DMS114 treated with DMSO at 0.1 percent for 48 hours (cell line): ENCODE measurements around the gene RFX8.

Source experiments
- DNase-seq: peaks from one replicate; lab custom pipeline; 2025; ENCODE audit not compliant: unreplicated experiment; lab: John Stamatoyannopoulos, UW

RFX8 gene

GRCh38 chr2:101383016-101383541, 91.8 kb downstream of the RFX8 start:
- DNase-seq, result no peak

GRCh38 chr2:101382442-101382841, 92.5 kb downstream of the RFX8 start:
- DNase-seq, result no peak

- DNase-seq, result no peak
These were observed 94.5 kb downstream of the RFX8 start for GRCh38 chr2:101380376-101380775.

- no peak for DNase-seq
These were observed 95.8 kb downstream of the RFX8 start for GRCh38 chr2:101379091-101379490.

GRCh38 chr2:101375653-101376052, 99.3 kb downstream of the RFX8 start:
- DNase-seq, result no peak

GRCh38 chr2:101374821-101375561, 99.9 kb downstream of the RFX8 start:
- no peak for DNase-seq

- DNase-seq, result no peak
These were observed 102.1 kb downstream of the RFX8 start for GRCh38 chr2:101372792-101373191.

- no peak for DNase-seq
These were observed 103.3 kb downstream of the RFX8 start for GRCh38 chr2:101371636-101372035.

GRCh38 chr2:101369100-101369499, 105.8 kb downstream of the RFX8 start:
- DNase-seq, result no peak

- no peak for DNase-seq
These were observed 106.5 kb downstream of the RFX8 start for GRCh38 chr2:101368376-101368775.

GRCh38 chr2:101367508-101367907, 107.4 kb downstream of the RFX8 start:
- no peak for DNase-seq

GRCh38 chr2:101364878-101365277, 110.0 kb downstream of the RFX8 start:
- no peak for DNase-seq

GRCh38 chr2:101362777-101363176, 112.1 kb downstream of the RFX8 start:
- DNase-seq, result no peak

- no peak for DNase-seq
These were observed 112.6 kb downstream of the RFX8 start for GRCh38 chr2:101362316-101362715.

- no peak for DNase-seq
These were observed 113.4 kb downstream of the RFX8 start for GRCh38 chr2:101361522-101361921.

- DNase-seq, result no peak
These were observed 113.8 kb downstream of the RFX8 start for GRCh38 chr2:101361121-101361520.

GRCh38 chr2:101360232-101360631, 114.7 kb downstream of the RFX8 start:
- DNase-seq, result no peak

- DNase-seq, result no peak
These were observed 115.4 kb downstream of the RFX8 start for GRCh38 chr2:101359410-101359954.

- DNase-seq, result no peak
These were observed 117.5 kb downstream of the RFX8 start for GRCh38 chr2:101357376-101357775.

- no peak for DNase-seq
These were observed 118.4 kb downstream of the RFX8 start for GRCh38 chr2:101356521-101356920.

- no peak for DNase-seq
These were observed 118.9 kb downstream of the RFX8 start for GRCh38 chr2:101356055-101356454.

GRCh38 chr2:101355401-101356054, 119.4 kb downstream of the RFX8 start:
- no peak for DNase-seq
